ENCODE data around the gene GRK4.
"Not testable (repeated sequence)": the region's sequence is repeated elsewhere in the genome, so short reads cannot be mapped to it uniquely, and the experiment has no call there.

GRCh38 chr4:2983715-2984114, 20.3 kb downstream of the GRK4 start:
- TF ChIP-seq SIN3A (conservative IDR thresholded peaks at IDR 0.05 in 1 of 2, IDR thresholded peaks at IDR 0.05 in 1 of 2; ENCODE audit: low read depth in 1 of 2, low read length in 2 of 2); GABPA (IDR thresholded peaks at IDR 0.05; ENCODE audit: borderline replicate concordance, insufficient read depth, low read length): not testable (repeated sequence)
